SK-N-SH (cell line): ENCODE measurements around the gene MRC1. TPM values are rescaled to one million over a fixed set of nuclear protein-coding genes. Genes with fewer than 3 reads are reported as not detected.

ENCODE experiments used
- CTCF ChIA-PET: fragments of 300-600, 350-600 bp; formaldehyde crosslinking; extraction: SDS; loops from one replicate; lab custom pipeline; 2021; lab: Yijun Ruan, JAX
- POLR2A ChIA-PET: fragments of 350-600 bp; sonication (Branson Sonifier 250); formaldehyde crosslinking; extraction: SDS; loops from one replicate; lab custom pipeline; 2020; ENCODE audit warnings: antibody characterized with exemption, inconsistent platforms; lab: Yijun Ruan, JAX
- DNase-seq: peaks from one replicate; pipeline ENCODE4 v3.0.0; 2012
- H2AFZ ChIP-seq: fragments of 200-600 bp; sonication (generic); 2 replicates; pipeline ENCODE4 v1.8.1; 2016; ENCODE audit warnings: antibody characterized with exemption, mild to moderate bottlenecking, low read depth
- H3F3A ChIP-seq: fragments of 200-600 bp; sonication (generic); replicated peaks from 2 replicates; pipeline ENCODE3; 2016; ENCODE audit warnings: antibody characterized with exemption, mild to moderate bottlenecking; ENCODE audit not compliant: insufficient read depth
- H3K27ac ChIP-seq, 2 experiments: fragments of 200-500 bp in 1 of 2; fragments of 200-600 bp in 1 of 2; sonication (Bioruptor generic) in 1 of 2; sonication (generic), shearing (Covaris generic) in 1 of 2; 2 replicates each; pipeline versions ENCODE4 v1.5.1 to v1.6.1; 2014 to 2016; ENCODE audit warnings: low read depth in 2 of 2, inconsistent platforms in 1 of 2, low read length in 1 of 2, mild to moderate bottlenecking in 1 of 2, mixed read lengths in 1 of 2
- H3K27me3 ChIP-seq: fragments of 200-600 bp; sonication (generic), shearing (Covaris generic); 2 replicates; pipeline ENCODE4 v1.6.1; 2016; ENCODE audit warnings: mixed run types; ENCODE audit not compliant: insufficient read depth
- H3K36me3 ChIP-seq, 2 experiments: fragments of 200-500 bp in 1 of 2; fragments of 200-600 bp in 1 of 2; sonication (Bioruptor generic) in 1 of 2; sonication (generic) in 1 of 2; replicated peaks in 1 of 2; 2 replicates each; pipeline versions ENCODE3 to v1.5.1; 2014 to 2016; ENCODE audit warnings: low read length in 1 of 2, mild to moderate bottlenecking in 1 of 2; ENCODE audit not compliant: insufficient read depth in 2 of 2, control insufficient read depth in 1 of 2
- H3K4me1 ChIP-seq, 2 experiments: fragments of 200-500 bp in 1 of 2; fragments of 200-600 bp in 1 of 2; sonication (Bioruptor generic) in 1 of 2; sonication (generic), shearing (Covaris generic) in 1 of 2; 2 replicates each; pipeline versions ENCODE4 v1.5.1 to v1.6.1; 2014 to 2016; ENCODE audit warnings: low read depth in 1 of 2, low read length in 1 of 2, mixed run types in 1 of 2; ENCODE audit not compliant: insufficient read depth in 2 of 2, control insufficient read depth in 1 of 2
- H3K4me2 ChIP-seq: fragments of 200-600 bp; sonication (generic), shearing (Covaris generic); 2 replicates; pipeline ENCODE4 v1.6.1; 2017; ENCODE audit warnings: mixed run types
- H3K4me3 ChIP-seq, 2 experiments: fragments of 200-500 bp in 1 of 2; fragments of 200-600 bp in 1 of 2; sonication (Bioruptor generic) in 1 of 2; sonication (generic), shearing (Covaris generic) in 1 of 2; 2 replicates each; pipeline versions ENCODE4 v1.5.1 to v1.8.1; 2014 to 2016; ENCODE audit warnings: low read depth in 2 of 2, inconsistent platforms in 1 of 2, low read length in 1 of 2, mild to moderate bottlenecking in 1 of 2, mixed read lengths in 1 of 2, moderate library complexity in 1 of 2
- H3K79me2 ChIP-seq: fragments of 200-600 bp; sonication (generic); 2 replicates; pipeline ENCODE4 v1.8.1; 2017; ENCODE audit warnings: mild to moderate bottlenecking; ENCODE audit not compliant: insufficient read depth
- H3K9ac ChIP-seq: fragments of 200-600 bp; sonication (generic); 2 replicates; pipeline ENCODE4 v1.6.1; 2017; ENCODE audit warnings: mixed run types
- H3K9me2 ChIP-seq: fragments of 200-600 bp; sonication (generic); 2 replicates; pipeline ENCODE4 v1.6.1; 2017; ENCODE audit warnings: mixed run types
- H3K9me3 ChIP-seq: fragments of 200-600 bp; sonication (generic); 2 replicates; pipeline ENCODE4 v1.6.1; 2017; ENCODE audit warnings: mixed run types, mild to moderate bottlenecking, moderate library complexity
- H4K20me1 ChIP-seq: fragments of 200-600 bp; sonication (generic); 2 replicates; pipeline ENCODE4 v1.6.1; 2017; ENCODE audit warnings: mild to moderate bottlenecking, mixed run types; ENCODE audit not compliant: insufficient read depth
- CHD2 ChIP-seq: fragments of 150-350 bp; IDR thresholded peaks from 2 replicates; pipeline ENCODE4 v1.6.1; 2018; ENCODE audit warnings: low read length; ENCODE audit not compliant: partially characterized antibody
- CTCF ChIP-seq: fragments of 200-600 bp; sonication (generic); IDR thresholded peaks from 2 replicates; pipeline ENCODE4 v1.6.1; 2017; ENCODE audit warnings: antibody characterized with exemption, mild to moderate bottlenecking, moderate library complexity
- ELF1 ChIP-seq: IDR thresholded peaks from 2 replicates; pipeline ENCODE4 v1.4.0; 2012
- FOXJ3 ChIP-seq: sonication (generic); formaldehyde crosslinking; IDR thresholded peaks from 2 replicates; pipeline ENCODE4 v1.5.1; 2020; ENCODE audit warnings: mild to moderate bottlenecking, missing genetic modification reagents
- GABPA ChIP-seq: IDR thresholded peaks from 2 replicates; pipeline ENCODE4 v1.4.0; 2012; ENCODE audit warnings: low read depth, mild to moderate bottlenecking
- JUND ChIP-seq: IDR thresholded peaks from 2 replicates; pipeline ENCODE4 v1.4.0; 2012
- PBX3 ChIP-seq: IDR thresholded peaks from 2 replicates; pipeline ENCODE4; 2012
- RCOR1 ChIP-seq: fragments of 150-350 bp; IDR thresholded peaks from 2 replicates; pipeline ENCODE4 v1.6.1; 2017; ENCODE audit warnings: antibody characterized with exemption, low read length
- RFX5 ChIP-seq: IDR thresholded peaks from 2 replicates; pipeline ENCODE4 v1.6.1; 2012; ENCODE audit warnings: mild to moderate bottlenecking, improper control_type of control experiment, low read length
- RXRA ChIP-seq: IDR thresholded peaks from 2 replicates; pipeline ENCODE4 v1.4.0; 2012; ENCODE audit warnings: low read depth, mild to moderate bottlenecking, borderline replicate concordance
- SIN3A ChIP-seq: IDR thresholded peaks from 2 replicates; pipeline ENCODE4 v1.6.1; 2012; ENCODE audit warnings: low read depth, mild to moderate bottlenecking, low read length, moderate library complexity, borderline replicate concordance
- TAF1 ChIP-seq: IDR thresholded peaks from 2 replicates; pipeline ENCODE4 v1.6.1; 2012; ENCODE audit warnings: low read depth, mild to moderate bottlenecking, low read length, moderate library complexity, borderline replicate concordance
- TEAD4 ChIP-seq: IDR thresholded peaks from 2 replicates; pipeline ENCODE4 v1.4.0; 2012; ENCODE audit warnings: mild to moderate bottlenecking, borderline replicate concordance; ENCODE audit not compliant: insufficient read depth
- USF1 ChIP-seq: IDR thresholded peaks from 2 replicates; pipeline ENCODE4 v1.4.0; 2012; ENCODE audit warnings: low read depth, borderline replicate concordance
- USF2 ChIP-seq: fragments of 150-350 bp; IDR thresholded peaks from 2 replicates; pipeline ENCODE4 v1.6.1; 2017; ENCODE audit warnings: antibody characterized with exemption, low read length, low read depth, borderline replicate concordance
- YY1 ChIP-seq: IDR thresholded peaks from 2 replicates; pipeline ENCODE4 v1.4.0; 2012; ENCODE audit warnings: low read depth, mild to moderate bottlenecking
- WGBS: methylation state at CpG from one replicate; pipeline ENCODE4 v1.1.6; 2017; ENCODE audit warnings: low lambda C conversion rate; 5-methylcytosine and 5-hydroxymethylcytosine counted together
- polyA plus RNA-seq, 3 experiments: library from polyadenylated mRNA; depleted of rRNA; stranded (reverse); fragments of >200 nt; gene quantifications; 2 replicates each; pipeline ENCODE4 v1.2.3, GENCODE V29; 2012
- TF ChIP-seq, protein P1 (sequence below): fragments of 150-350 bp; IDR thresholded peaks from 2 replicates; pipeline ENCODE4 v1.6.1; 2016; ENCODE audit warnings: mild to moderate bottlenecking, low read depth, low read length

The MRC1 gene
- polyA plus RNA-seq, 1 of the 3 experiments (the other 2 are of a cell fraction), result not detected

- Histone ChIP-seq H3K27ac (no peak overlapping the region), H3K79me2 (no peaks in the 10 kb centered on the region), H3K36me3 (no peaks in the 10 kb centered on the region), H3K27me3 (no peaks in the 10 kb centered on the region), H3K4me3 (no peak overlapping the region), H3K9me3 (no peaks in the 10 kb centered on the region), H4K20me1 (no peaks in the 10 kb centered on the region), H3K4me2 (no peak overlapping the region), H3K4me1 (peaks cover 0 to 6% of the 10 kb centered on the region in 2 experiments; a peak in 2 of 4 replicates), H2AFZ (no peak overlapping the region), H3K9me2 (no peaks in the 10 kb centered on the region), H3K9ac (no peak overlapping the region), H3F3A (no peaks in the 10 kb centered on the region)
- TF ChIP-seq TAF1, result no peak
- no peak for TF ChIP-seq RCOR1
- no peak for TF ChIP-seq ELF1
- TF ChIP-seq RFX5, result no peak
- no peak for TF ChIP-seq SIN3A
- no peak for TF ChIP-seq FOXJ3 (CRISPR knock-in tag)
- TF ChIP-seq JUND, result no peak
- no peak for TF ChIP-seq PBX3
- no peak for TF ChIP-seq TEAD4
- no peak for TF ChIP-seq USF2
- TF ChIP-seq GABPA, result no peak
- TF ChIP-seq, protein P1, sequence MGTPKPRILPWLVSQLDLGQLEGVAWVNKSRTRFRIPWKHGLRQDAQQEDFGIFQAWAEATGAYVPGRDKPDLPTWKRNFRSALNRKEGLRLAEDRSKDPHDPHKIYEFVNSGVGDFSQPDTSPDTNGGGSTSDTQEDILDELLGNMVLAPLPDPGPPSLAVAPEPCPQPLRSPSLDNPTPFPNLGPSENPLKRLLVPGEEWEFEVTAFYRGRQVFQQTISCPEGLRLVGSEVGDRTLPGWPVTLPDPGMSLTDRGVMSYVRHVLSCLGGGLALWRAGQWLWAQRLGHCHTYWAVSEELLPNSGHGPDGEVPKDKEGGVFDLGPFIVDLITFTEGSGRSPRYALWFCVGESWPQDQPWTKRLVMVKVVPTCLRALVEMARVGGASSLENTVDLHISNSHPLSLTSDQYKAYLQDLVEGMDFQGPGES, result no peak
- no peak for TF ChIP-seq CHD2
- TF ChIP-seq CTCF, result no peak
- TF ChIP-seq USF1, result no peak
- TF ChIP-seq YY1, result no peak
- no peak for TF ChIP-seq RXRA
- ChIA-PET POLR2A (no interaction called here), CTCF (interaction anchor here (9.4 kb wide), 1 partner anchor 373 kb away, joined by 114 read pairs; no protein-coding TSS in a partner anchor)
- 83% methylated on average over 5 of the region's 5 CpGs for WGBS
- no peak for DNase-seq
These were observed 33.5 kb downstream of the MRC1 start for GRCh38 chr10:17842641-17843040.
